T-helper 2 cell treated with Interferon-gamma antibody and Interleukin-4, amounts not matched to agents 100 ng/mL and 5 ng/mL, for 36 hours (primary cell): ENCODE data around the gene RRP7A. TPM values are rescaled to one million over a fixed set of nuclear protein-coding genes. Genes with fewer than 3 reads are reported as not detected.
"Not testable (repeated sequence)": the region's sequence is repeated elsewhere in the genome, so short reads cannot be mapped to it uniquely, and the experiment has no call there.

Source experiments
- intact Hi-C: fragments of 100-400 bp; cut with micrococcal nuclease; formaldehyde crosslinking; loops from one replicate; pipeline ENCODE4 v1.15.1; 2023
- total RNA-seq: library from RNA; stranded (reverse); gene quantifications from 2 replicates; pipeline ENCODE4 v1.2.3, GENCODE V29; 2022

Gene RRP7A
- total RNA-seq, 1 donor from 2014 or later, result 81.2 TPM

DNA sequence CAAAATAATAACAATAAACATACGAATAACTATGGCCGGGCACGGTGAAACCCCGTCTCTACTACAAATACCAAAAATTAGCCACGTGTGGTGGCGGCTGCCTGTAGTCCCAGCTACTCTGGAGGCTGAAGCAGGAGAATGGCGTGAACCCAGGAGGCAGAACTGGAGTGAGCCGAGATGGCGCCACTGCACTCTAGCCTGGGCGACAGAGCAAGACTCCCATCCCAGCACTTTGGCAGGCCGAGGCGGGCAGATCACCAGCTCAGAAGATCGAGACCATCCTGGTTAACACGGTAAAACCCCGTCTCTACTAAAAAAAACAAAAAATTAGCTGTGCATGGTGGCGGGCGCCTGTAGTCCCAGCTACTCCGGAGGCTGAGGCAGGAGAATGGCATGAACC lies 17.0 kb upstream of the RRP7A start:
- intact Hi-C loops, result not testable (repeated sequence)

DNA sequence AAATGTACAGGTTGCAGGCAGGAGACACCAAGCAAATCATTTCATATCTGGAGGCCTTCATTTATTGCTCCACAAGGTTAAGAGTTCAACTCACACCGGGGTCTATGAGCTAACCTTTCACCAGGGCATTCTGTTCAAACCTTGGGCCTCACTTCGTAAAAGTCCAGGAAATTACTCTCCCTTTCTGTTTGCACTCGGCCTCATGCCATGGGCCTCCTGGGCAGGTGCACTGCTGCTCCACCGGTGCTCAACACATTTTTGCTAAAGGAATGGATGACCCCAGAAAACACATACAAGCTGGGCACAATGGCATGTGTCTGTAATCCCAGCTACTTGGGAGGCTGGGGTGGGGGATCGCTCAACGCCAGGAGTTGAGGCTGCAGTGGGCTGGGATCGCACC lies 16.6 kb upstream of the RRP7A start:
- intact Hi-C loops, result no loop called here

DNA sequence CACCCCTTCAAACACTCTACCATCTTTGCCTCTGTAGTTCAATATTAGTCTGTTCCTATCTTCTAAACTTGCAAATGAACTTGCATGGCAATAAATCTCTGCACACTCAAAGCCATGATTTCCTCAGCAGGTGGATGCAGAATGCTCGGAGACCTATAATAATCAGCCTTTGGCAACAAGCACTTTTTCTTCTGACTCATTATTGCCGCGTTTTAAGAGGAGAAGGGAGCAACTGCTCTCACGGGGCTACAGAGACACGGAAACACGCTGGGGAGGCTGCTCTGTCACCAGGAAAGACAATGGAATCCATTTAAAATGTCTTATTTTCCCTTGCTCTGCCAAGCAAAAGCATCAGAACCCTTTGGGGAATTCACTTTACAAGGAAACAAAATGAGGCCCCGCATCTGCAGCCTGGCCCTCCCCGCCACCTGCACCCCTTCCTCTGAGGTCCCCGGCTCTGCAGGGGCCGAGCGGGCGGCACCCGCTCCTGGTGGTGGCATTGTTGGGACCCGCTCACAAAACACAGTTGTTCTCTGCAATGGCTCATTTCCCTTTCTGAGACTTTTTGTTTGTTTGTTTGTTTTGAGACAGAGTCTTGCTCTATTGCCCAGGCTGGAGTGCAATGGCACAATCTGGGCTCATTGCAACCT lies 15.6 kb upstream of the RRP7A start:
- intact Hi-C loops, result not testable (repeated sequence)

GRCh38 chr22:42533638-42533977 lies 14.0 kb upstream of the RRP7A start:
- intact Hi-C loops, result loop anchor here (2.0 kb wide), 1 partner anchor 17 kb away; no protein-coding TSS in a partner anchor

GRCh38 chr22:42531401-42532084 lies 11.9 kb upstream of the RRP7A start:
- intact Hi-C loops, result loop anchor here (2.0 kb wide), 1 partner anchor 19 kb away; no protein-coding TSS in a partner anchor

- intact Hi-C loops, result not testable (repeated sequence)
These were observed 9.8 kb upstream of the RRP7A start for GRCh38 chr22:42529435-42529834.

- intact Hi-C loops, result no loop called here
These were observed 9.2 kb upstream of the RRP7A start for GRCh38 chr22:42528591-42529307.

- intact Hi-C loops, result no loop called here
These were observed 3.0 kb upstream of the RRP7A start for GRCh38 chr22:42522546-42522945.

GRCh38 chr22:42521228-42521546 lies 1.6 kb upstream of the RRP7A start:
- intact Hi-C loops, result no loop called here

GRCh38 chr22:42518638-42519524 lies 715 bp downstream of the RRP7A start:
- intact Hi-C loops, result loop anchor here (1.0 kb wide), 1 partner anchor 95 kb away; the partner anchor contains the start of gene POLDIP3

GRCh38 chr22:42517103-42517502 lies 2.5 kb downstream of the RRP7A start:
- intact Hi-C loops, result not testable (repeated sequence)

DNA sequence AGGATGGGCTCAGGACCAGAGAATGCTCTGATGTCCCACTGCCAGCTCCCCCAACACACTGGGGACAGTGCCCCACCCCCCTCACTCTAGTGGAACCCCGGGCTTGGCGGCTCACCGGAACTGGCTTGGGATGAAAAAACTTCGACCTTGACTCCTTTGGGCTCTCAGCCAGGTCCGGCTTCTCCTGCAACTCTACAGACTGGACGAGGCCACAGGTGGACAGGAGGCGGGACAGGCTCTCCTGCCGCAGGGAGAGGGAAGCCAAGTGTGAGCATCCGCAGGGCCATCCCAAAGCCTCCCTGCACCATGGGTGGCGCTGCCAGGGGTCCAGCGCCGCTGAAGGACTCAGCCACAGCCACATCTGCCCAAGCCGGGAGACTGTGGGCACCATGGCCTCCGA lies 3.7 kb downstream of the RRP7A start:
- intact Hi-C loops, result no loop called here

- intact Hi-C loops, result not testable (repeated sequence)
These were observed 4.3 kb downstream of the RRP7A start for GRCh38 chr22:42515304-42515703.

- intact Hi-C loops, result not testable (repeated sequence)
These were observed 5.3 kb downstream of the RRP7A start for GRCh38 chr22:42514331-42514730.

DNA sequence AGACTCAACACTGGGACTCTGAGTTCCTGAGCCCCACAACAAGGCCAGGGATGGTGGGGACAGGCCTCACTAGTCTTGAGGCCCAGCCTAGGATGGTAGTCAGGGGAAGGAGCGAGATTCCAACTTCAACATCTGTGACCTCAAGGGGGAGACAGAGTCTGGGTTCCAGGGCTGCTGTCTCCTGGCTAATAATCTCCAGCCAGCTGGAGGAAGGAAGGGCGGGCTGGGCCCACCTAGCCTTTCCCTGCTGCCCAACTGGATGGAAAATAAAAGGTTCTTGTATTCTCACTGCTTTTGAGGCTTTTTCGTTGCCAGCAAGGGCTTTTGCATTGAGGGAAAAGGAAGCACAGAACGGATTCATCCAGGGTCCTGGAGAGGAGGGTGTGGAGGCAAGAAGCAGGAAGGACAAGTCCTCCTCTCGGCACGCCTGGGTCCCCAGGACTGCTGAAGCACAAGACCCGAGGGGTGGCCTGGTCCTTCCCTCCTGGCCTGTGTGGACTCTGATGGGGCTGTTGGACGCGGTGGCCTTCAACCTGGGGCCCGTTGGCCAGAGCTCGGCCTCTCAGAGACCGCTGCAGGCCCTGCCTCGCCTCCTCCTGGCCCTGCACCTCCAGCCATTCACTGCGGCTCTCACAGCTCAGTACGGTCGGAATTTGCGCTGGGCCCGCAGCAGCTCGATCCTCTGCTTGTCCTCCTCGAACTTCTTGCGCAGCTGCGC lies 7.2 kb downstream of the RRP7A start:
- intact Hi-C loops, result not testable (repeated sequence)

DNA sequence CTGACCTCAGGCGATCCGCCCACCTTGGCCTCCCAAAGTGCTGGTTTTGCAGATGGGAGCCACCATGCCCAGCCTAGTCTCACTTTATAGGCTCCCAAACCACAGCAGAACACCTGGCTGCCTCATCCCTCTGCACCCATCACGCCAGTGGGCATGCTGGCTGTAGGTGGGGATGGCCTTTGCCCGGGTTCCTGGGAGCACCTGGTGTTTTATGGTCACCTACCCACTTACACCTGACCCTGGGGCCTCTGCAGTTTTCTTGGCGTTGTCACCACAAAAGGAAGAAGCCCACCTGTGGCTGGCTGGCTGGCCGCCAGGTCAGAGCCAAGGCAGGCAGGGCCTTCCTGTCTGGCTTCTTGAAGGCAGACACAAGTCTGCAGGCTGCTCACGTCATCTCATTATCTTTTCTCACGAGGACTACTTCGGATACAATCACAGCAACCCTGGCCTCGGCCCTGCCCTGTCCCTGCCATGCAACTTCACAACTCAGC lies 8.2 kb downstream of the RRP7A start:
- intact Hi-C loops, result no loop called here

DNA sequence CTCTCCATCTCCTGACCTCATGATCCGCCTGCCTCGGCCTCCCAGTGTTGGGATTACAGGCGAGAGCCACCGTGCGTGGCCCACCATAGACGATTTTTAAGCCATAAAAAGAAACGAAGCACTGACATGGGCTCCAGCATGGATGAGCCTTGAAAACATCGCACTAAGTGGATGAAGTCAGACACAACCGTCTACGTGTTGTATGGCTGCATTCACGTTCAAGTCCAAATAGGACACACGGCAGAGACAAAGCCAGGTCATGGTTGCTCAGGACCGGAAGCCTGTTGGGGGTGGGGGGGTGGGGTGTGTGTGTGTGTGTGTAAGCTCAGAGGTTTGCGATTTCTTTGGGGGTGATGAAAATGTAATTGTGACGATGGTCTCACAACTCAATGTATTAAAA lies 10.0 kb downstream of the RRP7A start:
- intact Hi-C loops, result no loop called here

- intact Hi-C loops, result not testable (repeated sequence)
These were observed 10.6 kb downstream of the RRP7A start for GRCh38 chr22:42508975-42509364.

GRCh38 chr22:42508327-42508974 lies 11.1 kb downstream of the RRP7A start:
- intact Hi-C loops, result not testable (repeated sequence)

- intact Hi-C loops, result loop anchor here (5.0 kb wide), 1 partner anchor 51 kb away; the partner anchor contains the start of gene SERHL2
These were observed 18.8 kb downstream of the RRP7A start for GRCh38 chr22:42500836-42501179.
